RPMI8226 (cell line): ENCODE results near the gene UBR4.
"Not testable (repeated sequence)": the region's sequence is repeated elsewhere in the genome, so short reads cannot be mapped to it uniquely, and the experiment has no call there.

ENCODE experiments used
- DNase-seq: peaks from one replicate; pipeline ENCODE4 v3.0.0-alpha.2; 2015

Gene UBR4

GRCh38 chr1:19209990-19210771 lies at the start of gene UBR4:
Gene UBR4 (minus strand): TSS chr1:19210266. CDS start chr1:19210248, 18 bp downstream.
- DNase-seq = peak; percentile 99

GRCh38 chr1:19258353-19258752 lies 48.3 kb upstream of the UBR4 start:
- no peak for DNase-seq

DNA sequence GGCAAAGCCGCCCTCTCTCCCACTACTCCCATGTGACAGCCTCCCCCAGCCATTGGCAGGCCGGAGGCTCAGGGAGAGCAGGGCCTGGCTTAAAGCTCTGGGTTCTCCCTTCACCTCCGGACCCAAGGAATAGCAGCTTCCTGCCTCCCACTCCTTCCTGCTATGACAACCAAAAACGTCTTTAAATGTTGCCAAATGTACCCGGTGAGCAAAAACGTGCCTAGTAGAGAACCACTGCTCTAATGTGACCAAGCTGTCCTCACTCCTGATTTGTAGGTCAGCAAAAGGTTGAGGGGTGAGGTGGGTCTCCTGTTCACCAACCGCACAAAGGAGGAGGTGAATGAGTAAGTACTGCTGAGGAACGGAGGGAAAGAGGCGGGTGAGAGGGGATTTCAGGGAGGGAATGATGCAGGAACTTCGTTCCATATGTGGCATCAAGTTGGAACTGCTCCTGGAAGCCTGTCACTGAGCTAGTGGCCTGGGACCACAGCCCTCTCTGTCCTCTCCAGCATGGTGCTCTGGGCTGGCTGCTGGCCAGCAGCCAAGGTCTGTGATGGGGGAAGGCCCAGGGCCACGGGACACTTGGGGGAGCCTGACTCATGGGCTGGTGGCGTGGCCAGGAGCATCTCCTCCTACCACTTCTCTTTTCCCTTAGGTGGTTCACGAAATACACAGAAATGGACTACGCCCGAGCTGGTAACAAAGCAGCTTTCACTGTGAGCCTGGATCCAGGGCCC lies 47.3 kb upstream of the UBR4 start:
- no peak for DNase-seq

DNA sequence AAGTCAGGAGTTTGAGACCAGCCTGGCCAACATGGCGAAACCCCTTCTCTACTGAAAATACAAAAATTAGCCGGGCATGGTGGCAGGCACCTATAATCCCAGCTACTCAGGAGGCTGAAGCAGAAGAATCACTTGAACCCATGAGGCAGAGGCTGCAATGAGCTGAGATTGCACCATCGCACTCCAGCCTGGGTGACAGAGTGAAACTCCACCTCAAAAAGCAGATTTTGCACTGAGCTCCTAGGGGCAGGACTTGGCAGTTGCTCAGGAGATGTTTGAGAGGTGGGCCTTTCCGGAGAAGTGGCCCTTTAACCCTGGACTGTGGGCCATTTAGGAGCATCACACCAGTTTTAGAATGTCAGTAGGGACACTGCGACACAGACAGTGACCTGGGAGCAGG lies 46.2 kb upstream of the UBR4 start:
- DNase-seq = not testable (repeated sequence)

DNA sequence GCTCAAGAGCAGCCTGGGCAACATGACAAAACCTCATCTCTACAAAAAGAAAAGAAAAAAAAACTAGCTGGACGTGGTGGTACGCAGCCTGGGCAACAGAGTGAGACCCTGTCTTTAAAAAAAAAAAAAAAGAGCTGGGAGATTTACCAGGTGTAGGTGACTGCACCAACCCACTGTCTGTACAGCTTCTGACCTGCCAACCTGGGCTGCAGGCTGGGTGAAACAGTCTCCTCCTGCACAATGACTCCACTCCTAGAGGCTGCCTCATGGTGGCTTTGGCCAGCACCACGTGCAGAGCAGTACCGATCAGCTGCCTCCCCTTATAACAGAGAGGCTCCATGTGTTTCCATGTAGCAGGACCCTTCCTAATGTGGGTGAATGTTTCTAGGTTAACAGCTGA lies 45.2 kb upstream of the UBR4 start:
- no peak for DNase-seq

GRCh38 chr1:19254416-19254815 lies 44.4 kb upstream of the UBR4 start:
- DNase-seq = no peak

GRCh38 chr1:19251305-19252196 lies 41.5 kb upstream of the UBR4 start, which contains the start of the genes EMC1 and MRTO4:
Gene EMC1 (minus strand): TSS chr1:19251524. CDS start chr1:19251509, 15 bp downstream.
Gene MRTO4 (plus strand): TSS chr1:19251805. CDS start chr1:19251836, 31 bp downstream.
- peak; percentile 91 for DNase-seq

GRCh38 chr1:19250629-19251304 lies 40.7 kb upstream of the UBR4 start:
- DNase-seq = peak; percentile 24

DNA sequence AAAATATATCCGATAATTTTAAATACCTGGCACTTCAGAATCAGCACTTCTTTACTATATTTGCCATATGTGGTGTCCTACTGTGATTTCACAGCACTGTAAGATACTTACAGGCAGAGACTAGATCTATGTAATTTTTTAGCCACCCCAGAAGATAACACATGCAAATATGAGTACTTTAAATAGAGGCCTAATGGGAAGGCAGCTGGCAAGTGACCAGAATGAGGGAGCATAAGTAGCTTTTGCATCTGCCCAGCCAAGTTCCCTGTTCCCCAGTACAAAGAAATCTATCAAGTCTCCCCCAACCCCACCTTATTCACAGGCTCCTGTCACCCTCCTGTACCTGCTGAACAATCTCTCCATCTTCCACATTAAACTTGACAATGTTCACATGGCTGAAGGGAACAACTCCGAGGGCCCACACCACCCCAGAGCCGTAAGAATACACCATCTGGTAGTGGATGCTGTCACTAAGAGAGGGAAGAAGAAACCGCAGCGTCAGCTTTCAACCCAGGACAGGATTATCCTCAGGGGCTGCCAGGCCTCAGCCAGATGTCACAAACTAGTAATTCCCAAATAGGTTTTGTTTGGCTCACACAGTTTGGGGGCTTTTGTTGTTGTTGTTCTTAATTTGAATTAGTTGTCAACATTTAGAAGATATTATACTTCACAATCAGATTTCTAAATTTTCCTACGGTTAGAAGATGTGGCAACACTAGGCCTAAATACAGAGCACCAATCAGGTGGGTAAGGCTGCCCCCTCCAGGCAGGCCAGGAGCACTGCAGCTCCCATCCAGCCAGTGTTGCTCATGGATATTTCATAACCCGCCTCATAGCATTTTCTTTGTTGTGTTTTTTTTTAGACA lies 30.8 kb upstream of the UBR4 start:
- peak; percentile 60 for DNase-seq

DNA sequence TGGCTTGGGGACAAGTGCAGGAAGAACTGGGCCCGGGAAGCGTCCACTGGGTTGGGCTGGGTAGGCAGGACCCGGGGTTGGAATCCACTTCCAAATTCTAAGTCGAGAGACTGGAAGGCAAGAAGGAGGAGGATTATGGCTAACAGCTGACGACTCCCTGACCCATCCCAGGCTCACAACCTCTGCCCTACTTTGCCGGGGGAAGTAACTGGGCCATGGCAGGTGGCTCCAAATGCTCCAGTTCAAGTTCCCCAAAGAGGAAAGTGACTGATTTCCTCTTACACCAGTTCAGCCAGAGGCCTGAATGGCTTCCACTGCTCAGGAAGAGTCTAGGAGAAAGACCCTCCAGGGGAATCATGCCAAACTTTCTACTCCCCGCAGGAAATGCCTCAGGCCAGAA lies 29.8 kb upstream of the UBR4 start:
- DNase-seq = no peak

DNA sequence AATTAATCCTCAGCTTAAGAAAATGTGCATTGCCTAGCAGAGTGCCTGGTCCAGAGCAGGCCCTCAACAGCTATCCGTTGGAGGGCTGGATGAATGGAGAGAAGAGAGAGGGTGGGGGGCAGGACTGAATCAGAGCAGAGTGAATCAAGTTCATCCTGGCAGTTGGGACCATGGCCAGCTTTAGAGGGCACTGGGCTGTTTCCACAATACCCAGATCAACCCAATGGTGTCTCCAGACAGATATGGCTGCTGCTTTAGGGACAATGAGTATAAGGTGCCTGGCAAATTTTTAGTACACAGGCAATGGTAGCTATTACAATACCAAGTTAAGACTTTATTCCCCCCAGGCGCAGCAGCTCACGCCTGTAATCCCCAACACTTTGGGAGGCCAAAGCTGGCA lies 24.2 kb upstream of the UBR4 start:
- no peak for DNase-seq

DNA sequence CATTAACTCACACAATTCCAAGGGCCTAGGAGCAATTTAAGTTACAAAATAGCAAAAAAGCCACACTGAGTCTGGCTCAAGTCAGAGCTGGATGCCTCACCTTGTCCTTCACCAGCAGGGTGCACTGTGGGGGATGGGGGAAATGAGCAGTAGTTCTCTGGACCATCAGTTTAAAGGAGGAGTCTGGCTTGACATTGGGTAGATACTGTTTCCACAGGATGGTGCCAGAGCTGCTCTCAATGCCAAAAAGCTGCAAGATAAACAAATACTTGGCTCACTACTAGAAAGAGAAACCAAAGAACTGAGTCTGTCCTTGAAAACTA lies 22.4 kb upstream of the UBR4 start:
- DNase-seq = peak; percentile 20

- DNase-seq = not testable (repeated sequence)
Observed at GRCh38 chr1:19231736-19232523, 21.9 kb upstream of the UBR4 start.

DNA sequence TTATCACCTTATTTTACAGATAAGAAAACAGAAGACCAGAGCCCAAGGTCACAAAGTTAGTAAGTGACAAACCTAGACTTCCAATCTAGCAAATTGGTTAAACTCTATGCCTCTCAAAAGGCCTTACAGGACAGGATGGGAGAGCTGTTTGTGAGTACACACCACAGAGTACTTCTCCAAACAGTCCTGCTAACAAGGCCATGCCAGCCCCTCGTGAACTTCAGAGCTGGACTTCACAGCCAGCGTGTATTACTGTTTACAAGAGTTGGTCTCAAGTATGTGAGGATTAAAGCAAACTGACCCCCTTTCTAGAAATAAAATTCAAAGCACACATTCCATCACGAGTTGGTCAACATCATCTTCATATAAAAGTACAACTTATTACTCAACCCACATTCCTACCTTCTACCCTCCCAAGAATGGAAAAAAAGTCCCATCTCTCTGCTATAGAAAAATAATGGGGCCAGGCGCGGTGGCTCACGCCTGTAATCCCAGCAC lies 19.8 kb upstream of the UBR4 start:
- DNase-seq = no peak

DNA sequence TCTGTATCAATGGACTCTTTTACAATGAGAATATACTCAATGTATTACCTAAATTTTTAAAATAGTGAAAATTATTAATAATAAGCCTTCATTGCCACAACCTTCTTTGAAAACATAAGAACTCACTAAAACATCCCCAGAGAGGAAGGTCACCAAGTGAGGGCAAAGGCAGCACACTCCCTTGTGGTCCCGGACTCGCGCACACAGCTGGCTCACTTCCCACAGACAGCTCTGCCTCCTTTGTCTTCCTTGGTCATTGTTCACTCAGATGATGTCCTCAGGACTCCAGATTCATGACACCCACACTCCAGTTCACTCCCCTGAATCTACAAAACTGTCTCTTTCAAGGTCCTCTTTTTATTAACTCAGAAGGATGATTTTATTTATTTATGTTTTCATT lies 19.2 kb upstream of the UBR4 start:
- DNase-seq = no peak

DNA sequence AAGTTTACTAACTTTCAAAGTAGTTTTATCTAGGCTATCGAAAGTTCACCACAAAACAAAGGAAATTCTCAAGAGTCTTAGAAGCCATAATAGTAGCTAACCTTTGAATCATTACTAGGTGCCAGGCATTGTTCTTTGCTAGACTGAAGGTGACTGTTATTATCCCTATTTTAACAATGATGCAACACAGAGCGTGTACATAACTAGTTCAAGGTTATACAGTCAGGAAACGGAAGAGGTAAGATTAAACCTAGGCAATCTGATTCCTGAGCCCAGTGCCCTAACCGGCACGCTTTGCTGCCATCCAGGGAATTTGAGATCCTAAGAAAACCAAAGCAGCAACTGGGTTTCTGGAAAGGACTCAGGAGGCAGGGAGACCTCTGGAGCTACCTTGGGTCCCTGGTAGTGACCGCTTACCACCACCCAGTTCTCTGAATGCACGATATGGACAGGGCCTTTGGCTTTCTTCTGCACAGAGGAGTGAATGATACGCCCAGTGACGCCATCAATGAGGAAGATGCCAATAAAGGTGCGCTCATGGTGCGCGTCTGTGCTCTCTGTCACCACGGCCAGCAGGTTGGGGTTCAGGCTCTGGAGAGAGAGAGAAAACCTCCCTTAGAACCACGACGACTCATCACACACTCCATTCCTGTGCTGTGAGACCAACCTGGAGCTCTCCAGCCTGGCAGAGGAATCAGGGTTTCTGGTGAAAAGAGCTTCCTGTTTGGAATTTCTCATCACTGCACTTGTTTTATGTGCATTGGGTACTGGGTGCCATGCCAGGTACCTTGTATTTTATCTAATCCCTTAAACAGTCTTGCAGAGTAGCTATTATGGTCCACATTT lies 13.1 kb upstream of the UBR4 start:
- DNase-seq = no peak

DNA sequence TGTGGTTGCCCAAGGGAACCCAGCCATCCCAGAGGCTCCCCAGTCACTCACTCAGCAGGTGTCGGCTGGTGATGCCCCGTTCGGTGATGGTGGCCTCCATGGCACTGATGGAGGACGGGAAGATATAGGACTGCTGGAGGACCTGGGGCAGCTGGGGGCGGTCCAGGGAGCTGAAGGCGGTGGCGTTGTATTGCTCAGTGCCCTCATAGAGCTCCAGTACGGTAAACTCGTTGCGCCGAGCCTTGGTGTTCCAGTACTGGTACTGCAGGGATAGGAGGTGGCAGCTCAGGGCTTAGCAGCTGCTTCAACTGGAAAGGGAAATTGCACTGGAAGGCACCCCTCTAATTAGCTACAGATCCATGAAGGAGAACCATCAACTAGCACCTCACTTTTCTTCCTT lies 12.5 kb upstream of the UBR4 start:
- DNase-seq = no peak

DNA sequence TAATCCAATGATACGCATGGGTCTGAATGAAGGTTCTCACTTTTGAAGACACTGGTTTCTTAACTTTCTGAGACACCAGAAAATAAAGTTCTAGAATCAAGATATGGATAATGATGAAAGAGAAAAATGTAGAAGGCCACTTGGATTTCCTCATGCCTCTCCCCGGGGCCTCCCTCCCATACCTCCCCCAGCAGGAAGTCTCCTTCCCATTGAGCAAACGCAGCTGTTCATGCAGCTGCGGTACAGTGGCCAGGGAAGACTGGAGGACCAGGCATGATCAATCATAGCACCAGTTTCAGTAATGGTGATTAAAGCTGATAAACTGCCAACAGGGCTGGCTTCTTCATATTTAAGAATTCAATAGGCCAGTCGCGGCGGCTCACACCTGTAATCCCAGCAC lies 10.9 kb upstream of the UBR4 start:
- DNase-seq = no peak

DNA sequence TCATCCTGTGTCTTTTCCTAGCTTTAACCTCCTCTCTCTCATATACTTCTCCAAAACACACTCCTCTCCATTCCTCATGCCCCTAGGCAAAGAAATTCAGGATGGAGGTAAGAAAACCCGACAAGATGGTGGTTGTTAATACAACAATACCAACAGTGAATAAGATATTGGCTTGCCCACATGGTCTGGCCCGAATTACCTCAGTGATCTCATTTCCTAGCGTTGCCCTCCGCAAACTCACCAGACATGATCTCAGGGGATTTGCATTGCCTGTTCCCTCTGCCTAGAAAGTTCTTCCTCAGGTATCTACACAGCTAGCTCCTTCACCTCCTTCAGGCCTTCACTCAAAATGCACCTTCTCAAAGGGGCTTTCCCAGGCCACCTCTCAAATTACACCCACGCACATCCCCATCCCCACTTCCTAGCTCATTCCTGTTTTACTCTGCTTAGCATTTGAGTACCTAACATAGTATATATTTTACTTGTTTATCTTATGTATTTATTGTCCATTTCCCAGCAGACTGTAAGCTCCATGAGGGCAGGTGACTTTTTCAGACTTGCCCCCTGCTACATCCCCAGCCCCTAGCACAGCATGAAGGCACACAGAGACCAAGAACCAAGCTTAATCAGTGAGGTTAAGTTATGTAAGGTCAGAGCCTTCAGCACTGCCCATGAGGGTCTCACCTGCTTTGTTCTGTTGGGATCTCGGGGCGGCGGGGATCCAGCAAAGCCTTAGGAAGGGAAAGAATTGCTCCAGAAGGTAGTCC lies 10.2 kb upstream of the UBR4 start:
- DNase-seq = no peak
